Kidney (tissue), 14 donors: ENCODE data around the gene RRP1. TPM values are rescaled to one million over a fixed set of nuclear protein-coding genes. Genes with fewer than 3 reads are reported as not detected.
A peak's percentile ranks its signal among the peaks of the same experiment; 100 is the strongest.

ENCODE experiments used
- DNase-seq, 5 donors: peaks; one replicate each; pipeline ENCODE4 v3.0.0-alpha.2; 2013 to 2020
- FAIRE-seq: peaks from 2 replicates; lab custom pipeline; 2012; peaks lifted over from hg19 to GRCh38; lab: Jason Lieb, UNC
- H3K27ac ChIP-seq, 2 donors: one replicate each; pipeline ENCODE4 v1.7.0; 2013; ENCODE audit warnings: low read depth in 2 of 2, low read length in 2 of 2, inconsistent platforms in 1 of 2
- H3K27me3 ChIP-seq: one replicate; pipeline ENCODE4 v1.7.1; 2013; ENCODE audit warnings: low read length, inconsistent platforms; ENCODE audit not compliant: control insufficient read depth, insufficient read depth
- H3K36me3 ChIP-seq, 3 donors: one replicate each; pipeline versions ENCODE4 v1.7.0 to v1.7.1; 2013; ENCODE audit warnings: low read length in 3 of 3, control low read depth in 1 of 3, inconsistent platforms in 1 of 3; ENCODE audit not compliant: insufficient read depth in 3 of 3, control insufficient read depth in 2 of 3
- H3K4me1 ChIP-seq, 3 donors: one replicate each; pipeline versions ENCODE4 v1.7.0 to v1.7.1; 2013; ENCODE audit warnings: low read length in 3 of 3, inconsistent platforms in 1 of 3, low read depth in 1 of 3; ENCODE audit not compliant: control insufficient read depth in 2 of 3, insufficient read depth in 2 of 3
- H3K4me3 ChIP-seq, 3 donors: one replicate each; pipeline versions ENCODE4 v1.7.0 to v1.8.1; 2013; ENCODE audit warnings: low read length in 3 of 3, control low read depth in 1 of 3, inconsistent platforms in 1 of 3
- H3K9ac ChIP-seq, 3 donors: one replicate each; pipeline versions ENCODE4 v1.7.0 to v1.7.1; 2013; ENCODE audit warnings: low read length in 3 of 3, control low read depth in 1 of 3, inconsistent platforms in 1 of 3
- H3K9me3 ChIP-seq, 3 donors: one replicate each; pipeline versions ENCODE4 v1.7.0 to v1.7.1; 2013; ENCODE audit warnings: low read length in 3 of 3, control low read depth in 1 of 3, inconsistent platforms in 1 of 3; ENCODE audit not compliant: control insufficient read depth in 2 of 3, insufficient read depth in 1 of 3
- CTCF ChIP-seq: IDR thresholded peaks from 3 replicates; pipeline ENCODE4 v1.5.1; 2012; ENCODE audit warnings: mild to moderate bottlenecking, moderate library complexity, borderline replicate concordance; ENCODE audit not compliant: insufficient read depth; ENCODE audit errors: extremely low read depth
- intact Hi-C: fragments of 100-400 bp; cut with DNase I; formaldehyde crosslinking; loops from one replicate; pipeline ENCODE4 v1.11.1; 2022
- polyA plus RNA-seq: library from polyadenylated mRNA; stranded (reverse); fragments of 350-450 nt; fragmentation: Illumina TruSeq; extraction: RNeasy Lipid Tissue Mini Kit (QIAGEN cat#74804); gene quantifications from one replicate; pipeline ENCODE4 v1.2.3, GENCODE V29; 2014; ENCODE audit warnings: low read depth, low replicate concordance; ENCODE audit not compliant: insufficient read depth
- total RNA-seq: library from RNA; stranded (reverse); fragmentation: NEBNext Ultra II Directional; extraction: Animal tissue kit (Norgen Biotek cat#: 25700); gene quantifications from one replicate; pipeline ENCODE4 v1.2.1, GENCODE V29; 2021
- donor health status: control.
- donor health status: control.
- donor health status: control.
- donor health status: control.
- donor health status: control.
- donor health status: DM: yes; HTN: yes; CAD: no.
- donor health status: Normal renal cell carcinoma (clear cell type).

RRP1 gene
- total and polyA plus RNA-seq, 2 donors from 2014 or later: 12.9 to 18.7 TPM

GRCh38 chr21:43846430-43846829, 57.1 kb downstream of the RRP1 start:
- Histone ChIP-seq H3K36me3 (no peaks in the 10 kb centered on the region), H3K27ac (no peak overlapping the region), H3K27me3 (no peaks in the 10 kb centered on the region), H3K9ac (no peak overlapping the region), H3K4me1 (no peaks in the 10 kb centered on the region), H3K4me3 (no peak overlapping the region), H3K9me3 (no peaks in the 10 kb centered on the region)
- DNase-seq (no peak), FAIRE-seq (no peak)
- intact Hi-C loops: no loop called here
- no peak for TF ChIP-seq CTCF

- no peak for TF ChIP-seq CTCF
- intact Hi-C loops: no loop called here
- no peak overlapping the region for H3K9ac ChIP-seq
- no peaks in the 10 kb centered on the region for H3K9me3 ChIP-seq
- H3K4me3 ChIP-seq: no peak overlapping the region
- no peaks in the 10 kb centered on the region for H3K27me3 ChIP-seq
- DNase-seq (no peak), FAIRE-seq (no peak)
- H3K27ac ChIP-seq: no peak overlapping the region
- no peaks in the 10 kb centered on the region for H3K4me1 ChIP-seq
- no peaks in the 10 kb centered on the region for H3K36me3 ChIP-seq
Measured at GRCh38 chr21:43847301-43847700, 57.9 kb downstream of the RRP1 start.

- no peak overlapping the region for H3K9ac ChIP-seq
- intact Hi-C loops: no loop called here
Measured at GRCh38 chr21:43848771-43849170, 59.4 kb downstream of the RRP1 start.

More at GRCh38 chr21:43848771-43849170, 59.4 kb downstream of the RRP1 start:
- H3K4me1 ChIP-seq: no peaks in the 10 kb centered on the region
- no peaks in the 10 kb centered on the region for H3K27me3 ChIP-seq
- DNase-seq (peak in 1 of 5 donors; percentile 44), FAIRE-seq (no peak)
- no peaks in the 10 kb centered on the region for H3K36me3 ChIP-seq
- H3K27ac ChIP-seq: no peak overlapping the region
- H3K4me3 ChIP-seq: no peak overlapping the region
- no peak for TF ChIP-seq CTCF
- H3K9me3 ChIP-seq: no peaks in the 10 kb centered on the region
